ENCODE measurements around the gene EPSTI1.

The EPSTI1 gene

DNA sequence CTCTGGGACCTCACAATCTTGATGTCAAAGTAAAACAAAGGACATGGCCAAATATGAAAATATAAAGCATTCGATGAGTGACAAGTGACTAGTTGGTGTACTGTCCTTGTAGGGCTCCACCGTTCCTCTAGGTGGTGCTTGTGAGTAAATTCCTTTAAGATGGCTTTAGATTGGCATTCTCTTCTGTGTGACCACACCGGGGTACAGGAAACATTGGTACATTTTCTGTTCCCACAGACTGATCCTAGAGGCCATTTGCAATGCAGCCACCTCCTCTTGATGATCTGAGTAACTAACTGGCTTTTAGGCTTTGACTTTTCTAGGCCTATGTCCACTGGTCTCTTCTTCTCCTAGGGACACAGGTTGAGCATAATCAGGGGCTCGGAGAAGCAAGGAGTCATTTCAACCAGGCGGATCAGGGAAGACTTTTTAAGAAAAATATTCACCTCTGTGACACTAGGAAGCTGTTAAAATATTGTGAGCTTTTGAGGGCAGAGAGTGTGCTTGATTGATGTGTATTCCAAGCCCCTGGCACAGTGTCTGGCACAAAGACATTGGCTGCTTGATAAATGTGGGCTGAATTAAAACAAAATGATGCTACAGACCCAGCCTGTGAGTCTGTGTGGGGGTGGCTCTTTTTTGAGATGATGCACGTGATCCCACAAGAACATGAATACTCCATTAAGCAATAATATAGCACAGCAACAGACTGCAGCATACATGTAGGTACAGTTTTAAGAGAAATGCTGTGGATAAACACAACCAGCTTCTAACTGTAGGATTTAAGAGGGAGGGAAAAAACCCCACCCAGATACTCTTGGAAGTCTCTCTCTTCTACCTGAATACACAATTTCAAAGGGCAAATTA, 21.0 kb downstream of the EPSTI1 start:
- DNase-seq: peak; percentile 73

DNA sequence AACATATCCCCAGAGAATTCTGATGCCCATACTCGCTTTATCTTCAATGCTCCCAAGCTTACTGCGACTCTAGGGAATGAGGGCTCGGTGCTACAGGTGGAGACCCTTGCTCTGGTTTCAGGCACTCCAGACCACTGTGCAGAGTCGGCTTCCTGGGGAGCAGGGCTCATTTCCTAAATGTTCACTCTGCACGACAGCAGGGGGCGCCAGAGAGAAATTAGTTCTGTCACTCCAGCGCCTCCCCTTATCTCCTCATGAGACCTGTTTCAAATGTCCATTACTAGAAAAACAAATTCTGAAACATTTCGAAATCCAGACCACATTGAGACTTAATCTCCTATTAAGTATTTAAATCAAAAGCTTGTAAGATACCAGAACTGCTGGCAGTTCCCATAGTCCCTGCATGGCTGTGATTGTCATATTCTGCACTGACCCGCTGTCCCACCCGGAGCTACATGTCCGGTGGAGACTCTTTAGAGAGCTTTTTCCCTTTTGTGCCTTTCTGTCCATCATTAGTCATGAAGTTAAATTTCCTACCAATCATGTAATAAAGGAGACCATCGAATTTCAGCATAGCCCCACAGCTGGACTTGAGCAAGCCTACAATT, 22.4 kb downstream of the EPSTI1 start:
- peak; percentile 80 for DNase-seq

DNA sequence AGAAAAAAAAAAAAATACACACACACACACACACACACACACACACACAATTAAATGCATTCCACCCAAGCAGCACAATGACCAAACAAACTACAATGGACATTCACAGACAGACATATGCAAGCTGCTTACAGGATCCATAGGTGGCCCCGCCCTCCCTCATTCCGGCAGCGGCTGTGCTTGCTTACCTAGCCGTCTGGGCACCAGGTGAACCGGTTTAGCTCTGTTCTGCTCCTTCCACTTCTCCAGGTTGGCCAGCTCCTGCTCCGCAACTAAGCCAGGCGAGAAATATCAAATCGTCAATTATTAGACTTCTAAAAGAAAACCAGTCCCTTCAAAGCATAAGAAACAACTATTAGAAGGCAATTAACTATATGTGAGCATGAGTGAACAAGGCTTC, 23.1 kb downstream of the EPSTI1 start:
- no peak for DNase-seq

DNA sequence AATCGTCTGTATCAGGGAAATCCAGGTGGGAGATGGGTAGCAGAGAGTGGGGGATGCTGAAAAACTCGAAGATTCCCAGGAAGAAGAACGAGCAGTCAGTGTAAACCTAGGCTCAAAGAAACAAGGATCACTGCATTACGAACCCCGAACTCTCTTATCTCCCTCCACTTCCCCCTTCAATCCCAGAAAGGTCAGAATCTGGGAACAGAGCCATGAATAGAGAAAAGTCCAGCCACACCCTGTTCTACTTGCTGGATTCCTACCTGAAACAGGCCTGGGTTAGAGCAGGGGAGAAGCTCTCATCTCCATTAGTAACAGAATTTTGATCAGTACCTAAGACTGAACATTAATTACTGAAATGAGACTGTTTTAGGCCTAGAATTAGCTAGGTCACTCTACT, 24.4 kb downstream of the EPSTI1 start:
- DNase-seq: no peak

DNA sequence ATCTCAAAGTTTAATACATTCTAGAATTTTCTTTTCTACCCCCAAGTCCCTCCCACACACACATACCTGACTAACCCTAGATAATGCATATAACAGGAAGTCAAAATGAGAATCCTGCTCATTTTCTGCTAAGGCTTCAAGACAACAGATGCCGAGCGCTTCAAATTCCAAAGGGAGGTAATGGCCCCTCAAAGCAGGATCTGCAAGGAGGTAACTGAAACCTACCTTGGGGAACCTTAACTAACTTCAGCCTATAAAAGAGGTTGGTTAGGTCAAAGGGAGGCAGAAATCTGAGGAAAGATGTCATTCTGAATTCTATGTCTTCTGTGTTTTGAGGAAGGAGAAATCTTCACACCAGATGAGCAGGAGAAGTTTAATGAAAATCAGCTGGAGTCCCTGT, 26.8 kb downstream of the EPSTI1 start:
- no peak for DNase-seq

DNA sequence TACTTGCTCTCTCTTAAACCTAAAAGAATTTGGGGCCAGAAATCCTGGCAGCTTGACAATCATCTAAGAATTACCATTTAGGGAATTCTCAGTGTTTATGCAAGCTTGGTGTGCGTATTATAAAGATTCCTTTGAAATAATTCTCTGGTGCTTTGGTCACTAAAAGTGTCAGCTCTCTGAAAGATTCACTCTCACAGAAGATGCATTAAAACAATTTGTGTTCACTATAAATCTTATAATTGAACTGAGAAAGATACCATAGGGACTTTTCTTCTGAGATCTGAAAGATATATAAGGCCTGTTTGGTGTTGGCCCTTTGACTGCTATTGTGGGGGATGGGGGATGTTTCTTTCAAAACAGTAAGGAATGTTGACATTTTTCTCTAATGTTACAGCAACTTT, 27.3 kb downstream of the EPSTI1 start:
- no peak for DNase-seq

DNA sequence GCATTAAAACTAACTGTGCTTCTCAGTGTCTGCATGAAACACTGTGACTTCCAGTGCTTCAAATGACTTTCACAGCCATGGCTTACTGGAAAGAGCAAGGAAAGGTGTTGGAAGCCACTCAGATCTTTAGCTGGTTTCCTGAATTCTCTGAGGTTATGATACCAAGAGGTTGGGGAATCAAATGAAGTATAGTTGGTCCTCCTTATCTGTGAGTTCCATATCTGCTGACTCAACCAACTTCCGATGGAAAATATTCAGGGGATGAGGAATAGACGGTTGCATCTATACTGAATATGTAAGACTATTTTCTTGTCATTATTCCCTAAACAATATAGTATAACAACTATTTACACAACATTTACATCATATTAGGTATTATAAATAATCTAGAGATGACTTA, 32.4 kb downstream of the EPSTI1 start:
- DNase-seq: no peak

DNA sequence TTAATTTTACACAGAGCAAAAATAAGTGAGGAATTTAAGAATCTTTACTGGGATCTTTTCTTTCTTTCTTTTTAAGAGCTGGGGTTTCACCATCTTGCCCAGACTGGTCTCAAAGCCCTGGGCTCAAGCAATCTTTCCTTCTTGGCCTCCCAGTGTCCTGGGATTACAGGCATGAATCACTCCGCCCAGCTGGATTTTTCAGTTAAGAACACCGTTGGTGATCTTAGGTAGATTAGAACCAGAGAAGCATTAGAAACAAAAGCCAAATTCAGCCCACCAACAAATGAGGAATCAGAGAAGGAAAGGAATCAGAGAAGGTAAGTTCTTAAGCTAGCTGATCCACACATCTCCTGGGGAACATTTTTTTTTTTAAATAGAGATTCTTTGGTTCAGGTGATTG, 34.2 kb downstream of the EPSTI1 start:
- DNase-seq: no peak

DNA sequence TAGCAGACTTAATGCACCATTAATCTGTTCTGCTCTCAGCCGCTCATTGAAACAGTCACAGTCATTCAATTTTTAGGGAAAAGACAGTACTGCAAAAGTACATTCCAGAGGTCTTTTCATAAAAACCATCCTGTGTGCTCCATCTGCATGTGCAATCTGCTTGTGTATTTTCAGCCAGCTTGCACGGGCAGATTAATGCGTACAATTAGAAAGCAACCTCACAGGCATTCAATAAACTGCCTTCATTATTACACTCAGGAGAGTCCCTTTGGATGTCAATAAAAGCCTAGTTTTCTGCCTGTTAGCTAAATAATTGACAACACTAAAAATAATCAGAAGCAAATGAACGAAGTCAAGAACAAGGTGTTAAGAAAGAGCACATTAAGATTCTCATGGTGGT, 41.9 kb downstream of the EPSTI1 start:
- DNase-seq: no peak

DNA sequence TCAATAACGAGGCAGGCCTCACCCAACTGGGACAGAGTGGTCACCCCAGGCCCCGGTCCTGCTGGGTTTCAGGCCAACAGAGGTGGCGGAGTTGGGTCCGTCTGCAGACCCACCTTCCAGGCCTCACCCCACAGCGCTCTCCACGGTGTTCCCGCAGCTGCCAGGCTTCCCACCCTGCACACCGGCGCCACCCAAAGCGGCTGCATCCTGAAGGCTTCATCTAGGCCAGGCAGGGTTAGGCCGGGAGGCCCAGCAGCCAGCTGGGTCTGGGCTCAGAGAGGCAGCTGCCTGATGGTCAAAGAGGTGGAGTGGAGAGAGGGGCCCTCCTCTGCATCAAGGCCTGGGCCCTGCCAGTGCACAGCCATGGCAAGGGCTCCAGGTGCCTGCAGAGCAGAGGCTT, 44.1 kb downstream of the EPSTI1 start:
- DNase-seq: no peak

DNA sequence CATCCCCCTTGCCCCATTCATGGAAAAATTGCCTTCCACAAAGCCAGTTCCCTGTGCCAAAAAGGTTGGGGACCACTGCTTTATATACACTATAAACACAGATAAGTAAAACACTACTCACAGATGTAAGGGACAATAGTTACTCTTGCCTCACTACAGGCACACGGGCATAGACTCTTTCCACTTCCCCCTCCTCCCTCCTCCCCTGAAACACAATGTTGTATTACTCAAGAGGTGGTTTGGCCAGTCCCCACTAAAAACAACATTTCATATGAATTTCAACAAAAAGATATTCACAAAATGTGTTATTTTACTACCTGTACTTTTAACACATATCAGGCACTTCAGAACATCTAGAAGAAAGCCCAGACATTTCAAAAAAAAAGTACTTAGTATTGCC, 45.1 kb downstream of the EPSTI1 start:
- no peak for DNase-seq

DNA sequence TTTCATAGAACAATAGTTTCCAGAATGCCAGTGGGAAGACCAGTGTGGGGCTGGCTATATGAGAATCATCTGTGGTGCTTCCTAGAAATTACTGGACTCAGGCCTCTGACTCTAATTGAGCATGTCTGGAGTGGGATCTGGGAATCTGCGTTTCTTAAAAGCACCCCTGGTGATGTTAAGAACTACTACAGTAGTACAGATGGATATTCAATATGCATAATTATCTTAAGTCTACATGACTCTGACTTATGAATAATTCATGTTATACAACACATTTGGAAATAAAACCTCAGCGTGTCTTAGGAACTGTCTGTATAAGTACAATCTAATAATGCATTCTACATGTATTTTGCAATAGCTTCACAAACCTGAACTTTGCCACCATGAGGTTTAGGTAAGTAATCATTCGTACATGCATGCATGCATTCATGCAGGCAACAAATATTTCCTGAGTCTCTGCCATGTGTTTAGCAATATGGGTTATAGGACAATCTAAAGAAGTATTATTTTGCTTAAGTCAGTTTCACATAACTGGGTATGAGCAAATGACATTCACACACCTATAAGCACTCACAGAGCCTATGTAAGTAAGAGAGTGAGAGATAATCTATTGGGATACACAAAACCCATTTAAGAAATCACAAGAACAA, 62.0 kb downstream of the EPSTI1 start:
- no peak for DNase-seq

DNA sequence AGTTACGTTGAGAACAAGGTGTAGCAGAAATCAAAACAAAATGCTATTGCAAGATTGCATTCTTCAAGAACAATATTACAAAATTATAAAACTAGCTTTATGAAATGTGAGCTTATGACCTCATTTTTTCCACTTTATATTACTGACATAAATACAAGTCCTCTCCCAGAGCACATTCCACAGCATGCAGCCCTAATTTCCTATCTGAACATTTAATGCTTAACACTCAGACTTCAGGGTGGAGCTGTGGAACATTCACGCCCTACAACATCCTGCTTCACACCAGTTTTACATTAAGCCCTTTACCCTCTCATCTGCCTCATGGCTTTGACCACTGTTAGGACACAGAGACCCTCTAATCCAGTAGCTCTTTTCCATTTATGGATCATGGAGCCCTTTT, 65.5 kb downstream of the EPSTI1 start:
- DNase-seq: no peak

DNA sequence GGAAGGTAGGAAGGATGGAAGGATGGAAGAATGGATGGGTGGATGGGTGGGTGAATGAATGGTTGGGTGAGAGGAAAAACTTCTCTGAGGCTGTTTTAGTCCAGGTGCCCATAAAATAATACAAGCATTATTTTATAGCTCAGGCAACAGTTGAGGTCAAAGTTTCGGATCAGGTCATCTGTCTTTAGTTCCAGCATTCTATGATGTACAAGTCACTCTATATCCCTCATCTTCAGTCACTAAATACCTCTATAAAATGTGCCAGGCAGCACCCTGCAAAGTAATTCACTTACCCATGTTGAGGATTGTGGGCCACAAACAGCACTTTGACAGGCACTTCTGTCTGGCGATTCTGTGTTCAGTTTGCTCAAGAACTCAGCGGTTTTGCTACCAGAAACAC, 66.0 kb downstream of the EPSTI1 start:
- no peak for DNase-seq

DNA sequence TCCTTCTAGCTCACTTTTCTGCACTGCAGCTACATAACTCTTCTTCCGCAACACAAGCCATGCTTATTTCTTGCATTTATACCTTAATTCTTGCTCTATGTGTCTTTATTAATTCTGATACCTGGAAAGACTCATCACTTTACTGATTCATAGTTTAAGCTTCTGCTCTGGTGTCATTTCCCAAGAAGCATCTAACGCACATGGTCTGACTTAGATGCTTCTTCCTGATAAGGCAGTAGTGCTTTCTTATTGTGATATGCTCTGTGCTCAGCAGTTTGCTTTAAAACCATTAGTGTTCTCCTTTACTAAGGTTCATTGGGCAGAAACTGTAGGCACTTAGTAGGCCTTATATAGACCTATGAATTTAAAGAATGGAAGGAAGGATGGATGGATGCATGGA, 66.4 kb downstream of the EPSTI1 start:
- DNase-seq: no peak

DNA sequence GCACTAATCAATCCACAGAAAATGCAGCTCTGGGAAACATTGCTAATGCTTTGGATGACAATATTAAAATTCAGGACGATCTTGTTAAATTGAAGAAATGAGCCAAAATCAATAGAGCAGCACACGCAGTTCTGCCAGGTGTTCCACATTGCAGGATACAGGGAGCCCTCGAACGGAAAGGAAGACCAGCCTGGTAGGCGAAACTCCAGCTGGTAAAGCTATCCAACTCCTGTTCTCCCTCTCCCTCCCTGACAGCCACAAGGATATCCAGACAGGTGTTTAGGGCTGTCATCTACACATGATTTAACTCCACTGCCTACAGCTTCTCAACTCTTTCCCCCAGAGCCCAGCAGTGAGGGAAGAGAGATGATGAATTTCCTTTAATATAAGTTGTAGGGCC, 67.7 kb downstream of the EPSTI1 start:
- DNase-seq: no peak

DNA sequence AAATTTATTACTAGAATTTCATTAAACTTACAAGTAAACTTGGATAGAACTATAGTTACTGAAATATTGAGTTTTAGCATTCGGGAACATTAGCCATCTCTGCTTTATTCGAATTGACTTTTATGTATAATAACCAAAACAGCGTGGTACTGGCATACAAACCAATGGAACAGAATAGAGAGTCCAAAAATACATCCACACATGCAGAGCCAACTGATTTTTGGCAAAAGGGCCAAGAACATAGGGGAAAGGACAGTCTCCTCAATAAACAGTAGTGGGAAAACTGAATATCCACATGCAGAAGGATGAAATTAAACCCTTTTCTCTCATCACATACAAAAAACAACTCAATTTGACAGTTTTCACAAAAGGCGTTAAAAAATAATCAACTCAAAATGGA, 84.3 kb downstream of the EPSTI1 start:
- DNase-seq: no peak

DNA sequence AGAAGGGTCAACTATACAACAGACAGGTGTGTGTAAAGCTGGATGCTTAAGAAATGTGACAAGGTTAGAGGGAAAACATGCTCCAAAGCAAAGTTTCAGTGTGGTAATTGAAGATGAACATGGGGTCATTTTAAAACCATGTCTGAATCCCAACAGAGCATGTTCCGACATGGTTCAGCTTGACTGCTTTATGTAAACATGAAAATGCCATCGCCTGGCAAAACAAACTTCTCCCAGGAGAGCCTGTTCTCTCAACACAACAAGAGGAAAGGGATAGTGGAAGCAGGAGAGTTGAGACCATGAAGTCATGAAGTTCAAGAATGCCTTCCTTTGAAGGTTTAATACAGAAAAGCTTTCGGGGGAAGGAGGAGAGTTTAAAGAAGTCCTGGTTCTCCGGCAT, 85.8 kb downstream of the EPSTI1 start:
- no peak for DNase-seq

DNA sequence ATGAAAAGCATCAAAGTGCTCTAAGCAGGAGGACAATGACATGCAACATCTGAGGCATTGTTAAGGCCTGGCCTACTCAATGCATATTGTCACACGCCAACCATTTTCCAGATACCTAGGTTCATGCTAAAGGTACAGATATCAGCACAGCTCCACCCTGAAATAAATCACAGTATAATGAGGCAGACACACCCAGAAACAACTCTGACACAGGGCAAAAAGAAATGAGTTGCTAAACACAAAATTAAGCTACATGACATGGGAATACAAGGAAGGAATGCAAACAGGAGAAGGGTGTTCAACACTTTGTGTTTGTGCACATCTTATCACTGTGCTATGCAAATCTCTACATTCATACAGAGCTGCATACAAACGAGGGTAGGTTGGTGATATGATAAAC, 86.5 kb downstream of the EPSTI1 start:
- DNase-seq: no peak

DNA sequence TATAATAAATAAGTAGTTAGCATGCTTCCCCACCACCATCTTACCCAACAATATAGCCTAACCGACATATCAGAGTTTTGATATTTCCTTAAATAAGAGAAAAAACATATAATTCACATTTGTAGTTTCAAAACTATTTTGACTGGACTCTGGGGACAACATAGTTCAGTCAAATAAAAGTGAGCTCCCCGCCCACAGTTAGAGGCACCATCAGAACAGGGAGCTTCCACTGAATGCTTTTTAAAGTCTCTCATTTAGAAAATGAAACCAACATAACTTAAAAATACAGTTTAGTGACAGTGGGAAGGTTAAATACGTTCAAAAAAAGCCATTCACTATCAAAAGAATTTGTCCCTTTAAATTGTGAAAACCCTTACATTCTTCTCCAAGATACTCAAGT, 92.8 kb downstream of the EPSTI1 start:
- DNase-seq: no peak

DNA sequence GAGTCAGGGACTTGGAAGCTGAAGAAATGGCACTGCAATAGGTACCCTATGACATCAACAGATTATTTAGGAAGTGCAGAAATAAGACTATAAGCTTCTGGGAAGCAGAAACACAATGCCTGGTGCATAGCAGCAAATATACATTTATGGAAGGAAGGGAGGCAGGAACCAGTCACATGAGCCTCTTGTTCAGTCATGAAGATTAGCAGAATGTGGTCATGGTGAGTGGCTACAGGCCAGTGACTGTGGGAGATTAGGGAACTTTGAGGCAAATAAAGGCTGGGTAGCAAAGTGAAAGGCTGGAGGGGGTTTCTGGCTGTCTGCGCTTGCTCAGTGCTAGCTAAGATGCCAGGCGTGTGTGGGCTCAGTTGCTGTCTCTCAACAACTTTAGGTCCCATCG, 96.3 kb downstream of the EPSTI1 start:
- DNase-seq: no peak

DNA sequence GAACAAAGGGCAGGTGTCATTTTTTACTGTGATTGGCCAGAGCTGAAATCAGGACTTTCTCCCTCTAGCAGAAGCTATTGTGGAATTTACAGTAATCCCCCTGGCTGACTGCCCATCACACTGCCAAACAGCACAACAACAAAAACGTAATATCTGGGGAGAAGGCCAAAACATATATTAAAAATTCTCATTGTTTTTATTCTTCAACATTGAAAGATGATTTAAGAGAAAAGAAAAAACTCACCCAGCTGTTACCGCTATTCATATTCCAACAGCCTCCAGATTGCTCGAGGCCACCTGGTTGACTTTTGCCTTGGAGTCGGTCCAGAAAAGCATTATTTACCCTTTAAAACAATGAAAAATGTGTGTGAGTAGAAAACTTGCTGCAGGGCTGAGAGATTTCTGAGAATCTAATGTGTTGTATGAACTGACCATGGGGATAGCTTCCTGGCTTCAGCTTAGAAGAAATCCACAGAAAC, 97.2 kb downstream of the EPSTI1 start:
- DNase-seq: no peak

DNA sequence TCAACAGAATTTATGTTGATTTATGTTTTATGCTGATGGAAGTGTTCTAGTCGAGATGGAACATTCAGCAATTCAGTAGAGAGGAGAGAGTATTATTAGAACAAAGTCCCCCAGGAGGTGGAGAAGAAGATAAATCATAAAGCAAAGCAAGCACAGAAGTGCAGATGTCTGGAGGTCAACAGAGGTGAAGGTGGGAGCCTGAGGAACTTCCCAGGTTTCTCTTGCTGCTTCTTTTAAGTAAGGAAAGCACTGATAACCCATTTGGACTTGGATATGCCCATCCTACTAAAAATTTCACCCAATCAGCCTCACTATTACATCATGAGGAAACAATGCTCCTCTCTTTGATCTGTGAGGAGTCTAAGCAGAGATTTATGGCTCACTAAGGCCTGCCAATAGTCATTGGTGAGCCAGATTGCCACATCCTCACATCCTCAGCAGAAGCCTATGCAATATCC, 98.8 kb downstream of the EPSTI1 start:
- no peak for DNase-seq

DNA sequence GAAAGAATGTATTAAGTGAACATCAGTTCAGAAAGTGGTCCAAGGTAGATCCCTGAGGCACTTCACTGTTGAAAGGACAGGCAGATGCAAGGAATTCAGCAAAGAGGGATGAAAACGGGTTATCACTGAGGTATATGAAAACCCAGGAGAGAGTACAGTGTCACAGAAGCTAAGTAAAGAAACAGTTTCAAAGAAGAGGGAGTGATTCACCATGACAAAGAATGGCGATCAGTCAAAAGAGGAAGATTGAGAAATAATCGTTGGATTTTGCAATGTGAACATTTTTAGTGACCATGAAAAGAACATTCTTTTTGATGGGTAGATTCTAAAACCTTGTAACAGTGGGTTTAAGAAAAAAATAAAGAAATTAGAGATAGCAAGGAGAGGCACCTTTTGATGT, 99.3 kb downstream of the EPSTI1 start:
- DNase-seq: no peak

Data from CD4-positive, alpha-beta T cell treated with Interleukin-10 for 1 hour (primary cell).